Measurements from ENCODE around the gene DNAJA3. TPM values are rescaled to one million over a fixed set of nuclear protein-coding genes. Genes with fewer than 3 reads are reported as not detected.

The DNAJA3 gene
- total RNA-seq, 6 experiments from 2014 or later: 36.4 to 110 (median 49.0) TPM

GRCh38 chr16:4404967-4405696 lies 20.5 kb upstream of the DNAJA3 start:
- Histone ChIP-seq H3K4me3 (no peak overlapping the region), H3K36me3 (peaks cover 0 to 19% (median 0%) of the 10 kb centered on the region in 4 donors), H3K9me3 (no peaks in the 10 kb centered on the region), H3K27me3 (no peaks in the 10 kb centered on the region), H3K4me1 (peaks cover 0 to 4% (median 0%) of the 10 kb centered on the region in 4 donors), H3K27ac (no peak overlapping the region)
- DNase-seq (no peak), ATAC-seq (no peak)
- intact Hi-C loops (cut with DNase I): loop anchor here in 1 of 2 donors (10.0 kb wide), 1 partner anchor 120 kb away; no protein-coding TSS in a partner anchor
- TF ChIP-seq POLR2A (IDR thresholded peaks at IDR 0.05) (no peak), CTCF (IDR thresholded peaks at IDR 0.05) (no peak)
- 90% methylated on average over 9 of the region's 24 CpGs for WGBS (ENCODE audit: insufficient coverage, low coverage, low lambda C conversion rate, missing lambda C conversion rate)

GRCh38 chr16:4407543-4408322 lies 17.9 kb upstream of the DNAJA3 start:
- H3K9me3 ChIP-seq: no peaks in the 10 kb centered on the region
- no peak overlapping the region for H3K4me3 ChIP-seq
- peaks cover 0 to 19% (median 0%) of the 10 kb centered on the region in 4 donors for H3K36me3 ChIP-seq
- ATAC-seq (no peak), DNase-seq (no peak)
- H3K4me1 ChIP-seq: no peaks in the 10 kb centered on the region
- H3K27me3 ChIP-seq: no peaks in the 10 kb centered on the region
- H3K27ac ChIP-seq: no peak overlapping the region
- intact Hi-C loops (cut with DNase I): loop anchor here in 1 of 2 donors (10.0 kb wide), 1 partner anchor 123 kb away; no protein-coding TSS in a partner anchor
- no peak for TF ChIP-seq CTCF (IDR thresholded peaks at IDR 0.05)
- TF ChIP-seq POLR2A (IDR thresholded peaks at IDR 0.05): no peak
- WGBS (ENCODE audit: insufficient coverage, low coverage, low lambda C conversion rate, missing lambda C conversion rate): 83% methylated on average over 2 of the region's 22 CpGs

- Histone ChIP-seq H3K4me3 (no peak overlapping the region), H3K36me3 (peaks cover 0 to 19% (median 0%) of the 10 kb centered on the region in 4 donors), H3K9me3 (no peaks in the 10 kb centered on the region), H3K4me1 (no peaks in the 10 kb centered on the region), H3K27me3 (no peaks in the 10 kb centered on the region), H3K27ac (no peak overlapping the region)
- ATAC-seq: no peak
- no peak for DNase-seq
- intact Hi-C loops (cut with DNase I): loop anchor here in 1 of 2 donors (10.0 kb wide), 1 partner anchor 124 kb away; no protein-coding TSS in a partner anchor
- no peak for TF ChIP-seq POLR2A (IDR thresholded peaks at IDR 0.05)
- no peak for TF ChIP-seq CTCF (IDR thresholded peaks at IDR 0.05)
- 60% methylated on average over 1 of the region's 10 CpGs for WGBS (ENCODE audit: insufficient coverage, low coverage, low lambda C conversion rate, missing lambda C conversion rate)
Measured at GRCh38 chr16:4408323-4408690, 17.4 kb upstream of the DNAJA3 start.

DNA sequence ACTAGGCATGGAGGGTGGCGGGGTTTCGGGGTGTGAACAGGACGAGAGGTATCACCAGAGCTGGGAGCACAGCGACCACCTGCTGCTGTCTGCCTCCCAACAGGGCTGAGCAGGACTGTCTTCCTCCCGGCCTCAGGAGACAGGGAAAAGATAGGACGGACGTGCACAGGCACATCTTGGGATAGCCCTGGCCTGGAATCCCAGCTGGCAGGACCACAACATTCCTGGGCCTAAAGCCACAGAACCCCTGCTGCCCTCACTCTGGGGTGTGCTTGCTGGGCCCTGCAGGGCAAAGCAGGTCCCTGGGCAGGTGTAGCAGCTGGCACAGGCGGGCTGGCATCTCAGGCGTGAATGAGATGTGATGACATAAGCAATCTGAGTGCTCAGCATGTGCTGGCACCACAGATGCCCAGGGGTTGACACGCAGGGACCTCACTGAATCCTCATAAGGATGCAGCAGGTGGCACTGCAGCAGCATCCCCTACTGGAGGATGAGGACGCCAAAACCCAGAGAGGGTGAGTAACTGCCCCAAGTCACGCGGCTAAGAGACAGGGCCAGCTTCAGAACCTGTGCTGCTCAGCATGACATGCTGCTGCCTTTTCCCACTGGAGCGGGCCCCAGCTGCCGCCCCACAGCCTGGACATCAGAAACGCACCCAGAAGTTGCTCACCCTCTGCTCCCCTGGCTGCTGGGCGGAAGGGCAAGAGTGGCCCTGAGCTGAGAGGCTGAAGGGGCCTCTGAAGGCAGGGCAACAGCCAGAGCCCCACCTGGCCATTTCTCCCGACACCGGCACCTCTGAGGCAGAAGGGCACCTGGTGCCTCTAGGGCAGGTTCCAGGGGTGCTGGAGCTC lies 16.4 kb upstream of the DNAJA3 start:
- WGBS (ENCODE audit: insufficient coverage, low coverage, low lambda C conversion rate, missing lambda C conversion rate): 100% methylated on average over 2 of the region's 19 CpGs
- no peak overlapping the region for H3K4me3 ChIP-seq
- intact Hi-C loops (cut with DNase I): loop anchor here in 1 of 2 donors (10.0 kb wide), 1 partner anchor 125 kb away; no protein-coding TSS in a partner anchor
- peaks cover 0 to 19% (median 0%) of the 10 kb centered on the region in 4 donors for H3K36me3 ChIP-seq
- DNase-seq: no peak
- no peaks in the 10 kb centered on the region for H3K4me1 ChIP-seq
- no peak overlapping the region for H3K27ac ChIP-seq
- TF ChIP-seq POLR2A (IDR thresholded peaks at IDR 0.05) (no peak), CTCF (IDR thresholded peaks at IDR 0.05) (no peak)
- H3K9me3 ChIP-seq: no peaks in the 10 kb centered on the region
- no peaks in the 10 kb centered on the region for H3K27me3 ChIP-seq
- ATAC-seq: no peak

Data from right lobe of liver (tissue), 6 donors.